ENCODE data around the gene TCAP. TPM values are rescaled to one million over a fixed set of nuclear protein-coding genes. Genes with fewer than 3 reads are reported as not detected.

Gene TCAP, protein sequence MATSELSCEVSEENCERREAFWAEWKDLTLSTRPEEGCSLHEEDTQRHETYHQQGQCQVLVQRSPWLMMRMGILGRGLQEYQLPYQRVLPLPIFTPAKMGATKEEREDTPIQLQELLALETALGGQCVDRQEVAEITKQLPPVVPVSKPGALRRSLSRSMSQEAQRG
- total RNA-seq, result under 0.01 and 0.15 TPM in 2 replicates

DNA sequence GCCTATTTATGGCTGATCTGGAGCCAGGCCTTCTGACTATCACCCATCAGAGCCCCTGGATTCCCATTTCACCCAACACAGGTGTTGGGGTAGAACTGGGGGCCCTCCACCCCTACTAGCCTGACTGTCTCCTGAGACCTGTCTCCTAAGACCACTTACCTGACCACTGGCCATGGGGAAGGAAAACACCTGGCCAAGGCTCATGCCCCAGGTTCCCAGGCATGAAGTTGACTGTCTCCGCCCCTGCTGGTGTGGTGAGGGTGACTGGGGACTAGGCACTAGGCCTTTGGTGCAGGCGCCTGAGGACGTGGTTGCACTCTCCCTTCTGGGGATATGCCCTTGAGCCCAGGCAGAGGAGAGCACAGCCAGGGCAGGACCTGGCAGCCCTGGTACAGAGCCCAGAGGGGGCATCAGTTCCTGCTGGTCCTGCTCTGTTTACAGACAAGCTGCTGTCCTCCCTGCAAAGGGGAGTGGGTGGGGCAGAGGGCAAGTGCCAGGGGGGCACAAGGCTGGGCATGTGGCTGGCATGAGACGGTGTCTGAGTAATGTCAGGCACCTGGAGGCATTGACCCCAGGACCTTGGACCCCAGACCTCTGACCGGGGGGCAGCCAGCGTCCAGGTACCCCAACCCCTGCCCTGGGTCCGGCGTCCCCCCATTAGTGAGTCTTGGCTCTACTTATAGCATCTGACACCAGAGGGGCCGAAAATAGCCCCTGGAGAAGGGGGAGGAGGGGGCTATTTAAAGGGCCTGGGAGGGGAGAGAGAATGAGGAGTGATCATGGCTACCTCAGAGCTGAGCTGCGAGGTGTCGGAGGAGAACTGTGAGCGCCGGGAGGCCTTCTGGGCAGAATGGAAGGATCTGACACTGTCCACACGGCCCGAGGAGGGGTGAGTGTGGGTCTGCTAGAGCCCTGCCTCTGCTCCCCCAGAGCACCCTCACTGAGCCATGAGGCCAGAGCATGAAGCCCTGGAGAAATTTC, at the start of gene TCAP:
TCAP (plus strand) TSS at position 769 of the 981 bp plus-strand sequence; CDS start at position 780, 11 bp downstream.

DNA sequence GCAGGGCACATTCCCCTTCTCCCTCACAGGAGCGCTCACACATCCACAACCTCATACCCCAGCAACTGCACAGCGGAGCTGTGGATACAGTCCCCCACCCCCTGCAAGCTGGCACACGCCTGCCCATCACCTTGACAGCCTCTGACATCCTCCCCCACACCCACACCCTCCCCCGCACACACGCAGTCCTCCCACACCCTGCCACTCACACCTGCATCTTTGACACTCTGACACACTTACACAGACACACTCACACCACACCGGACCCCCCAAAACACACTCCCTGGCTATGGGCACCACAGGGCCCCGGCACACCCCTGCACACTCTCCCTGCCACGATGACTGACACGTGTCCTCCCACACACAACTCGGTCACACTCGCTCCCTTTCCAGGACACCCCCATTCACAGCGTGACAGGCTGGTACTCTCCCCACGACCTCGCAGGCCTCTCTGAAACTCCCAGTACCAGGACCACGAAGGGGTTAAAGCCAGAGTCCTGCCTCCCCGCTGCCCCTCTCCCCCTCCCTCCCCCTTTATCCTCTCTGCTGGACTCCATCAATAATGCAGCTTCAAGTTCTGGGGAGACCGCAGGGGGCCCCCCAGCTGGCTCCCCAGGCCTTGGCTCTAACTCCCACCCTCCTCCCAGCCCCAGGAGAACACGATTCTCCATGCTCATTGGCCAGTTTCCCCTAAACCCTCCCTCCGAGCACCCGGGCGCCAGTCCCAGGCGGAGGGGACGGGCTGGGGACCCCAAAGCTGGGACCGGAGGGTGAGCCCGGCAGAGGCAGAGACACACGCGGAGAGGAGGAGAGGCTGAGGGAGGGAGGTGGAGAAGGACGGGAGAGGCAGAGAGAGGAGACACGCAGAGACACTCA, 38.7 kb upstream of the TCAP start, which contains the start of gene PPP1R1B:
PPP1R1B (plus strand) TSS at position 782 of the 876 bp plus-strand sequence. CDS start 441 bp downstream, outside the sequence.

DNA sequence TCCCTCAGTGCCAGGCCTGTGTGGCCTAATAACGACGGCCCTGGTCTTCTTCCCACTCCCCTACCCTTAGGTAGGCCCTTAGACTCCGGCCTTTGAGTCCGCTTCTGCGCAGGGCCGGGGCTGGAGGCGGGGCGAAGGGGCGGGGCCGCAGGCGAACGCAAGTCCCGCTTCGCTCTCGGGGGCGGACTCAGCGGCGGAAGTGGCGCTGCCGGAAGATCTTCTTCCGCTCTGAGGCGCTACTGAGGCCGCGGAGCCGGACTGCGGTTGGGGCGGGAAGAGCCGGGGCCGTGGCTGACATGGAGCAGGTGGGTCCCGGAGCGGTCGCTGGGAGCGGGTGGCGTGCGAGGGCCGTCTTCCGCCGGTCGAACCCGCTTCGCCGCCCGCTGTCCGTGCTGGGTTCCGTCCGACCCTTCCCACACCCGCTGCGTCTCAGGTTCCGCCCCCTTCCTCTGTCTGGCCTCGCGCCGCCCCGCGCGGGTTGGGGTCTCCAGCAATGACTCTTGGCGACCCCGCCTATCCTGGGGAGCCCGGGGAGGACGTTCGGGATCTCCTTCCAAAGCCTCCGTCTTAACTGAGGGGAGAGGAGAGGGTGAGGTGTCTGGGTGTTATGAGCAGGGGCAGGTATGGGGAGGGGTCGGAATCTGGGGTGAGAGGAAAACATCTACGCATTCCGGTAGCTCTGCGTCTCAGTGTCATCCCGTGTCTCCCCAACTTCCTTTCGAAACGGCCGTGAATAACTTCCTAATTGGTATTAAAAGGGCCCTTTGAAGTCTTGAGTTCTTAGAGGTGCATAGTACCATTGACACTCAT, 28.0 kb upstream of the TCAP start, which contains the start of gene STARD3:
STARD3 (plus strand) TSS at position 218 of the 810 bp plus-strand sequence. CDS start 16,388 bp downstream, outside the sequence.

DNA sequence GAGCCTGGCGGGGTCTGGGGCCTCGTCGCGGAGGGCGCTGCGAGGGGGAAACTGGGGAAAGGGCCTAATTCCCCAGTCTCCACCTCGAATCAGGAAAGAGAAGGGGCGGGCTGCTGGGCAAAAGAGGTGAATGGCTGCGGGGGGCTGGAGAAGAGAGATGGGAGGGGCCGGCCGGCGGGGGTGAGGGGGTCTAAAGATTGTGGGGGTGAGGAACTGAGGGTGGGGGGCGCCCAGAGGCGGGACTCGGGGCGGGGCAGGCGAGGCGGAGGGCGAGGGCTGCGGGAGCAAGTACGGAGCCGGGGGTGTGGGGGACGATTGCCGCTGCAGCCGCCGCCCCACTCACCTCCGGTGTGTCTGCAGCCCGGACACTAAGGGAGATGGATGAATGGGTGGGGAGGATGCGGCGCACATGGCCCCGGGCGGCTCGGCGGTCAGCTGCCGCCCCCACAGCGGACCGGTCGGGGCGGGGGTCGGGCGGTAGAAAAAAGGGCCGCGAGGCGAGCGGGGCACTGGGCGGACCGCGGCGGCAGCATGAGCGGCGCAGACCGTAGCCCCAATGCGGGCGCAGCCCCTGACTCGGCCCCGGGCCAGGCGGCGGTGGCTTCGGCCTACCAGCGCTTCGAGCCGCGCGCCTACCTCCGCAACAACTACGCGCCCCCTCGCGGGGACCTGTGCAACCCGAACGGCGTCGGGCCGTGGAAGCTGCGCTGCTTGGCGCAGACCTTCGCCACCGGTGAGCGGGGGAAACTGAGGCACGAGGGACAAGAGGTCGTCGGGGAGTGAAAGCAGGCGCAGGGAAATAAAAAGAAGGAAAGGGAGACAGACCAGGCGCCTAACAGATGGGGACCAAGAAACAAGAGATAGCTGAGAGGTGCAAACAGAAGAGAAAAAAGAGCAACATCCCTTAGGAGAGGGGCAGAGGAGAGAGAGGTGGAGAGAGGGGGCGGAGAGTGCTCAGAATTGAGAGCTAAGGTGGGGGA, 3.1 kb downstream of the TCAP start, which contains the start of gene PNMT:
PNMT (plus strand) TSS at position 509 of the 980 bp plus-strand sequence; CDS start at position 532, 23 bp downstream.

DNA sequence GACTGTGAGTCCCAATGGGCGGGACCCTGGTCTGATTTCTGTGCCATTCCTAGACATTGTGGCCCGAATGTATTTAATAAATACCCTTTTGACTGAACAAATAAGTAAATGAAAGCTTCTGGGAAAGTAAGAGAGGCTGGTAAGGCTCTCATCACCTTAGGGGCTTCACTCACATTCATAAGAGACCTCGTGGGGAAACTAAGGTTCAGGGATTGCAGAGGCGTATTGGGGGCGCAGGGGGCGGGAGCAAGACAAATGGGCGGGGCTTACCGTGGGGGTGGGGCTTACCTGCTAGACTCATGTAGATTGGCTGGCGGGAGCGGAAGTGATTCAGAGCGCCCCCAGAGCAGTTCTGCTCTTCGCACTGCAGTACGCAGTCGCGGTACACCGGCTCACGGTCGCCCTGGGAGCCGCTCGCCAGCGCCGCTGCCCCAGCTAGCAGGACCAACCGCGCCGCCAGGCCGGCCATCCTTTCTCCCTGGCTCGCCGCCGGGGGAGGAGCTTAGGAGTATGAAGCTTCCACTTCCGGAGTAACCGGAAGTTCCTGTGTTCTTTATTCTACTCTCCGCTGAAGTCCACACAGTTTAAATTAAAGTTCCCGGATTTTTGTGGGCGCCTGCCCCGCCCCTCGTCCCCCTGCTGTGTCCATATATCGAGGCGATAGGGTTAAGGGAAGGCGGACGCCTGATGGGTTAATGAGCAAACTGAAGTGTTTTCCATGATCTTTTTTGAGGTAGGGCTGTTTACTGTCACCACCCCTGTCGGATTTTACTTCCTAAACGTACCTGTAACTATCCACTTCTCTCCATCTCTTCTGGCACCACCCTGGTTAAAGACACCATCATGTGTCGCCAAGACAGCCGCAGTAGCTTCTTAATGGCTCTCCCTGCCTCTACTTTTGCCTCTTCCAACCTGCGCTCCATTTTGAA, 22.7 kb downstream of the TCAP start, which contains the start of gene PGAP3:
PGAP3 (minus strand) TSS at position 512 of the 929 bp plus-strand sequence; CDS start at position 469, 43 bp downstream.

DNA sequence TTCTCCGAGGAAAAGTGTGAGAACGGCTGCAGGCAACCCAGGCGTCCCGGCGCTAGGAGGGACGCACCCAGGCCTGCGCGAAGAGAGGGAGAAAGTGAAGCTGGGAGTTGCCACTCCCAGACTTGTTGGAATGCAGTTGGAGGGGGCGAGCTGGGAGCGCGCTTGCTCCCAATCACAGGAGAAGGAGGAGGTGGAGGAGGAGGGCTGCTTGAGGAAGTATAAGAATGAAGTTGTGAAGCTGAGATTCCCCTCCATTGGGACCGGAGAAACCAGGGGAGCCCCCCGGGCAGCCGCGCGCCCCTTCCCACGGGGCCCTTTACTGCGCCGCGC, 34.6 kb downstream of the TCAP start, which contains the start of gene ERBB2:
ERBB2 (plus strand) TSS at position 247 of the 330 bp plus-strand sequence. CDS start 175 bp downstream, outside the sequence.

Other genes with a start within 250 kb of the TCAP start
- 16.6 and 18.8 TPM in 2 replicates for gene MED1, start 214.1 kb upstream of the TCAP start, total RNA-seq
- 16.2 and 21.1 TPM in 2 replicates for gene CDK12, start 203.9 kb upstream of the TCAP start, total RNA-seq
- gene NEUROD2, start 57.4 kb upstream of the TCAP start, total RNA-seq, result not detected in 2 replicates
- gene PPP1R1B, start 38.4 kb upstream of the TCAP start, total RNA-seq, result not detected in 2 replicates
- 16.7 and 19.8 TPM in 2 replicates for gene STARD3, start 28.2 kb upstream of the TCAP start, total RNA-seq
- not detected in 2 replicates for gene PNMT, start 3.1 kb downstream of the TCAP start, total RNA-seq
- 1.9 and 5.6 TPM in 2 replicates for gene PGAP3, start 22.7 kb downstream of the TCAP start, total RNA-seq
- gene ERBB2, start 34.7 kb downstream of the TCAP start, total RNA-seq, result 15.3 TPM in 2 replicates
- gene MIEN1, start 65.2 kb downstream of the TCAP start, total RNA-seq, result 15.9 and 25.4 TPM in 2 replicates
- not detected in 2 replicates for gene GRB7, start 72.6 kb downstream of the TCAP start, total RNA-seq
- under 0.01 TPM in 1 of 2 replicates, not detected in the other for gene IKZF3, start 199.0 kb downstream of the TCAP start, total RNA-seq
- not detected in 2 replicates for gene ZPBP2, start 202.9 kb downstream of the TCAP start, total RNA-seq

Data from epithelial cell of umbilical artery (primary cell).